Mesendoderm (in vitro differentiated cells): ENCODE data around the gene PLCB1. TPM values are rescaled to one million over a fixed set of nuclear protein-coding genes. Genes with fewer than 3 reads are reported as not detected.
A peak's percentile ranks its signal among the peaks of the same experiment; 100 is the strongest.

Experiments
- DNase-seq: peaks from one replicate; pipeline ENCODE4 v3.0.0; 2013
- H2AK5ac ChIP-seq: 2 replicates; pipeline ENCODE4 v1.6.1; 2013; ENCODE audit warnings: low read length, inconsistent platforms
- H2BK120ac ChIP-seq: 2 replicates; pipeline ENCODE4 v1.6.1; 2013; ENCODE audit warnings: low read depth, mild to moderate bottlenecking, low read length, moderate library complexity, mixed read lengths
- H2BK15ac ChIP-seq: replicated peaks from 2 replicates; pipeline ENCODE4 v1.6.1; 2013; ENCODE audit warnings: low read depth, mild to moderate bottlenecking, moderate library complexity
- H2BK5ac ChIP-seq: 2 replicates; pipeline ENCODE4 v1.6.1; 2013; ENCODE audit warnings: low read length, inconsistent platforms
- H3K18ac ChIP-seq: 2 replicates; pipeline ENCODE4 v1.6.1; 2013; ENCODE audit warnings: mild to moderate bottlenecking, low read length, mixed read lengths
- H3K23ac ChIP-seq: one replicate; pipeline ENCODE4 v1.6.1; 2013; ENCODE audit warnings: low read length
- H3K27ac ChIP-seq: 2 replicates; pipeline ENCODE4 v1.5.1; 2013; ENCODE audit warnings: low read depth, mild to moderate bottlenecking, inconsistent platforms, low read length, moderate library complexity
- H3K27me3 ChIP-seq: 2 replicates; pipeline ENCODE4 v1.6.1; 2013; ENCODE audit warnings: low read length, control low read depth, mild to moderate bottlenecking, inconsistent platforms; ENCODE audit not compliant: insufficient read depth, poor library complexity
- H3K36me3 ChIP-seq: 2 replicates; pipeline ENCODE4 v1.6.1; 2013; ENCODE audit warnings: low read length, inconsistent platforms; ENCODE audit not compliant: control insufficient read depth, insufficient read depth
- H3K4ac ChIP-seq: one replicate; pipeline ENCODE4 v1.6.1; 2013; ENCODE audit warnings: low read depth, mild to moderate bottlenecking, low read length, moderate library complexity
- H3K4me1 ChIP-seq: 2 replicates; pipeline ENCODE4 v1.6.1; 2013; ENCODE audit warnings: low read depth, low read length, inconsistent platforms; ENCODE audit not compliant: control insufficient read depth
- H3K4me2 ChIP-seq: 2 replicates; pipeline ENCODE4 v1.6.1; 2013; ENCODE audit warnings: low read length
- H3K4me3 ChIP-seq: 2 replicates; pipeline ENCODE4 v1.5.1; 2013; ENCODE audit warnings: mild to moderate bottlenecking, low read length
- H3K56ac ChIP-seq: one replicate; pipeline ENCODE4 v1.6.1; 2013; ENCODE audit warnings: low read length
- H3K79me1 ChIP-seq: 2 replicates; pipeline ENCODE4 v1.6.1; 2013; ENCODE audit warnings: low read length, inconsistent platforms
- H3K79me2 ChIP-seq: 2 replicates; pipeline ENCODE4 v1.6.1; 2013; ENCODE audit warnings: mild to moderate bottlenecking, low read length; ENCODE audit not compliant: control insufficient read depth, insufficient read depth
- H3K9ac ChIP-seq: 2 replicates; pipeline ENCODE4 v1.6.1; 2013; ENCODE audit warnings: low read length, inconsistent platforms
- H4K5ac ChIP-seq: one replicate; pipeline ENCODE4 v1.6.1; 2013; ENCODE audit warnings: low read length
- H4K8ac ChIP-seq: one replicate; pipeline ENCODE4 v1.6.1; 2013; ENCODE audit warnings: low read depth, mild to moderate bottlenecking, control low read depth, low read length, moderate library complexity
- WGBS: extraction: QIAGEN DNeasy Blood & Tissue Kit; methylation state at CpG from one replicate; pipeline ENCODE4 v1.1.7; 2013; ENCODE audit warnings: low lambda C conversion rate, missing lambda C conversion rate; ENCODE audit not compliant: insufficient coverage; ENCODE audit errors: extremely low coverage; 5-methylcytosine and 5-hydroxymethylcytosine counted together
- small RNA-seq: library from polyadenylated mRNA; stranded (forward); fragments of <200 nt; extraction: miRNeasy Mini kit (QIAGEN cat#:217004); gene quantifications from one replicate; pipeline ENCODE3, GENCODE V24; 2013; ENCODE audit not compliant: insufficient read depth

The PLCB1 gene

GRCh38 chr20:8932192-8933165 lies 800.4 kb downstream of the PLCB1 start:
- Histone ChIP-seq H2AK5ac (no peak overlapping the region), H3K23ac (no peak overlapping the region), H2BK15ac (no peak overlapping the region), H3K79me2 (no peaks in the 10 kb centered on the region), H3K36me3 (no peaks in the 10 kb centered on the region), H4K5ac (no peak overlapping the region), H3K4me3 (no peak overlapping the region), H3K79me1 (no peaks in the 10 kb centered on the region), H3K9ac (no peak overlapping the region), H2BK120ac (no peak overlapping the region), H4K8ac (no peak overlapping the region), H3K18ac (no peak overlapping the region), H3K4me1 (no peaks in the 10 kb centered on the region), H3K27ac (no peak overlapping the region), H3K4ac (no peak overlapping the region), H3K27me3 (no peaks in the 10 kb centered on the region), H3K56ac (no peak overlapping the region), H2BK5ac (no peak overlapping the region), H3K4me2 (no peak overlapping the region)
- no CpG with 5 or more reads among the region's 3 CpGs for WGBS
- peak; percentile 8 for DNase-seq

DNA sequence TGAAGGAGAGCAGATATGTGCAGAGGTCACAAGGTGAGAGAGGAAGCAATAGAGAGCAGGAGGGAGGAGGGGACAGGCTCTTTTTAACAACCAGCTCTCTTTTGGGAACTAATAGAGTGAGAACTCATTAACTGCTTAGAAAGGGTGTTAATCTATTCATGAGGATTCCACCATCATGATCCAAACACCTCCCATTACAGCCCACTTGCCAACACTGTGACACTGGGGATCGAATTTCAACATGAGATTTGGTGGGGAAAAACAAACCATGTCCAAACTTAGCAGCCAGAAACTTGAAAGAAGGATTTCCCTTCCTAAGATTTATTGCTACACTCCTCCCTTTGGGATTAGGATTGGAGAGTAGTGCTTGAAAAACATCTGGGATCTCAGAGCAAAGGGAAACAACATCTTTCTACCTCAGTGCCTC lies 801.3 kb downstream of the PLCB1 start:
- Histone ChIP-seq H2BK120ac (no peak overlapping the region), H4K8ac (no peak overlapping the region), H3K4me3 (no peak overlapping the region), H3K4ac (no peak overlapping the region), H2BK5ac (no peak overlapping the region), H3K79me2 (no peaks in the 10 kb centered on the region), H3K27me3 (no peaks in the 10 kb centered on the region), H3K56ac (no peak overlapping the region), H3K18ac (no peak overlapping the region), H3K23ac (no peak overlapping the region), H3K4me2 (no peak overlapping the region), H3K36me3 (no peaks in the 10 kb centered on the region), H2BK15ac (no peak overlapping the region), H3K9ac (no peak overlapping the region), H3K27ac (no peak overlapping the region), H2AK5ac (no peak overlapping the region), H3K79me1 (no peaks in the 10 kb centered on the region), H4K5ac (no peak overlapping the region), H3K4me1 (no peaks in the 10 kb centered on the region)
- WGBS = no CpG with 5 or more reads among the region's 1 CpG
- DNase-seq = peak; percentile 77

GRCh38 chr20:8934362-8934761 lies 802.3 kb downstream of the PLCB1 start:
- H2BK15ac ChIP-seq = no peak overlapping the region
- no peak overlapping the region for H2AK5ac ChIP-seq
- H4K8ac ChIP-seq = no peak overlapping the region
- no CpG with 5 or more reads among the region's 4 CpGs for WGBS
- no peaks in the 10 kb centered on the region for H3K79me2 ChIP-seq
- no peak overlapping the region for H3K56ac ChIP-seq
- no peak overlapping the region for H3K4ac ChIP-seq
- no peak overlapping the region for H3K4me2 ChIP-seq
- H3K4me1 ChIP-seq = no peaks in the 10 kb centered on the region
- H3K23ac ChIP-seq = no peak overlapping the region
- H4K5ac ChIP-seq = no peak overlapping the region
- H3K36me3 ChIP-seq = no peaks in the 10 kb centered on the region
- no peaks in the 10 kb centered on the region for H3K27me3 ChIP-seq
- H3K9ac ChIP-seq = no peak overlapping the region
- no peak overlapping the region for H2BK120ac ChIP-seq
- no peak for DNase-seq
- no peak overlapping the region for H2BK5ac ChIP-seq
- no peak overlapping the region for H3K27ac ChIP-seq
- no peaks in the 10 kb centered on the region for H3K79me1 ChIP-seq
- no peak overlapping the region for H3K18ac ChIP-seq
- no peak overlapping the region for H3K4me3 ChIP-seq

Small RNAs within 50 kb of the gene (small RNA-seq; reads per million reads assigned to genes)
- gene AL445567.1 = not detected
- not detected for gene RNU105B
